Measurements from ENCODE around the gene TACC2.

TACC2 gene

DNA sequence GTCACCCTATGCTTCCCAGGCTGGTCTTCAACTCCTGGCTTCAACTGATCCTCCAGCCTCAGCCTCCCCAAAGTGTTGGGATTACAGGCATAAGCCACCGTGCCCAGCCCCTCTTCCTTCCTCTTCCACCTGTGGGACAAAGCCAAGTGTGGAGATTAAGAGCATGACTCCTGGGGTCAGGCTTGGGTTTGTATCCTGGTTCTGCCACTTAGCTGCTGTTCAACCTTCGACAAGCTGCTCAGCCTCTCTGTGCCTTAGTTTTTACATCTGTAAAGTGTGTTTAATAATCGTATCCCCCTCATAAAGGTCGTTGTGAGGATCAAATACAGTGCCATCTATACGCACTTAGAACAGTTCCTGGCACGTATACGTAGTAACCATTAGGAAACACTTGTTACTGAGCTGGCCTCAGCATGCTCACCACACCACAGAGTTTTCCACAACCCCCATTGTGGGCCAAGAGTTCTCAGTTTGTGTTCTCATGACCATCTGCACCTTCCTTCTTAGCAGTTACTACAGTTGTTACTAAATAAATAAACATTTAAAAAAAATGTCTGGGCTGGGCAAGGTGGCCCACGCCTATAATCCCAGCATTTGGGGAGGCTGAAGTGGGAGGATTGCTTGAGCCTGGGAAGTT lies 141.6 kb downstream of the TACC2 start:
- DNase-seq, result no peak

DNA sequence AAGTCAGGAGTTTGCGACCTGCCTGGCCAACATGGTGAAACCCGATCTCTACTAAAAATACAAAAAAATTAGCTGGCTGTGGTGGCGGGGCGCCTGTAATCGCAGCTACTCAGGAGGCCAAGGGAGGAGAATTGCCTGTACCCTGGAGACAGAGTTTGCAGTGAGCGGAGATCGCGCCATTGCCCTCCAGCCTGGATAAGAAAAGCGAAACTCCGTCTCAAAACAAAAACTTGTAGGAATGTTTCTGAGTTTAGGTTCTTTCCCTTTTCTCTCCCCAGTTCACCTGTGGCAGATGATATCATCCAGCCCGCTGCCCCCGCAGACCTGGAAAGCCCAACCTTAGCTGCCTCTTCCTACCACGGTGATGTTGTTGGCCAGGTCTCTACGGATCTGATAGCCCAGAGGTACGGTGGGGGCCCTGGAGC lies 143.4 kb downstream of the TACC2 start:
- DNase-seq, result no peak

DNA sequence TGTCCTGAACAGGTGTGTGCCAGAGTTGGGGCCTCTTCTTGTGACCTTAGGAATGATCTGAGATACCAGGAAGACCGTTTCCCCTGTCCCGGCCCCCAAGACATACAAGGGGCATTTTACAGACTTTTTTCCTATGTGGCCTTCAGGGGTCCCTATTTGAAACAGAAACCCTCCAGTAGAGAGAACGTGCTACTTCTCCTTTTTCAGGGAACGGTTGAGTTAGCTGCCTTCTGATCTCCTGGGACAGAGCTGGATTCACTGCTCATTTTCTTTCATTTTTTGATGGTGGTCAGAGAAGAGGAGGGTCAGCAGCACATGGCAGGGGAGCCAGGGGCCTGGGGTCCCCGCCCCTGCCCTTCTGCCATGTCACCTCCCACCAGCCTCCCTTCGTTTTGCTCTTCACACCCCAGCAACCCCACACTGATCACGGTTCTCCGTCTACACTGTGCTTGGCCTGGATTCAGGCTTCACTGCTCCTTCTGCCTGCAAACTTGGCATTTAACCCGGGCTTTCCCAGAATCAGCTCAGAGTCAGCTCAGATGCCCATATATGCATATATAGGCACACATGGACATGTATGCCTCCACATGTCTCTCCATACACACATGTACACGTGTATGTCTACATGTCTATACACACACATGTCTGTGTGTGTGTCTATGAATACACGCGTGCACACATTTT lies 144.1 kb downstream of the TACC2 start:
- no peak for DNase-seq

DNA sequence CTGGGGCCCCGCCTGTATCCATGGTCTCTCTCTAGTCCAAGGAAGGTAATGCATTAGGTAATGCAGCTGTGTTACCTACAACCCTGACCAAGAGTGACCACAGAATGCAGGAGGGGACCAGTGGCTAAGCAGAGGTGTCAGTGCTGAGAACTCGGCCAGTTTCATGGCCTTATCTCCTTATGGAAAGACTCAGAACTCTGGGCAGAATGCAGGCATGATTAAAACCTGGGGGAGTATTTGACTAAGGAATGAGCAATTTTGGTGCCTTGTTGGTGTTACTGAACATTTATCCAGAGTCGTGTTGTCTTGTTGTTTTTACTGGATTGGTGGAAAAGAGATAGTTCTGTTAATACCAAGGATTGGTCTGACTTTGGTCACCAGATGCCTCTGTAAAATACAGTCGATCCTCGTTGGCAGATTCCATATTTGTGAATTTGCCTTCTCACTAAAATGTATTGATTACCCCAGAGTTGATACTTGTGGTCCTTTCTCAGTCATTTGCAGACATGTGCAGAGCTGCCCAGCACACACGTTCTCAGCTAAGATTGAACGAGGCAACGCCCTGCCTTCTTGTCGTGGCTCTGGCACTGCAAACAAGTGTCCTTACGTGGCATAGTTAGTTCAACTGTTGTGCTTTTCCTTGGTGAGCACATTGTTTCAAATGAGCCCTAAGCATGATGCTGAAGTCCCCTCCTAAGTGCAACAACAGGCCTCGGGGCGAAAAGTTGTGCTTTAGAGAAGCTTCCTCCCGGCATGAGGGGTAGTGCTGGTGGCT lies 146.5 kb downstream of the TACC2 start:
- DNase-seq, result no peak

DNA sequence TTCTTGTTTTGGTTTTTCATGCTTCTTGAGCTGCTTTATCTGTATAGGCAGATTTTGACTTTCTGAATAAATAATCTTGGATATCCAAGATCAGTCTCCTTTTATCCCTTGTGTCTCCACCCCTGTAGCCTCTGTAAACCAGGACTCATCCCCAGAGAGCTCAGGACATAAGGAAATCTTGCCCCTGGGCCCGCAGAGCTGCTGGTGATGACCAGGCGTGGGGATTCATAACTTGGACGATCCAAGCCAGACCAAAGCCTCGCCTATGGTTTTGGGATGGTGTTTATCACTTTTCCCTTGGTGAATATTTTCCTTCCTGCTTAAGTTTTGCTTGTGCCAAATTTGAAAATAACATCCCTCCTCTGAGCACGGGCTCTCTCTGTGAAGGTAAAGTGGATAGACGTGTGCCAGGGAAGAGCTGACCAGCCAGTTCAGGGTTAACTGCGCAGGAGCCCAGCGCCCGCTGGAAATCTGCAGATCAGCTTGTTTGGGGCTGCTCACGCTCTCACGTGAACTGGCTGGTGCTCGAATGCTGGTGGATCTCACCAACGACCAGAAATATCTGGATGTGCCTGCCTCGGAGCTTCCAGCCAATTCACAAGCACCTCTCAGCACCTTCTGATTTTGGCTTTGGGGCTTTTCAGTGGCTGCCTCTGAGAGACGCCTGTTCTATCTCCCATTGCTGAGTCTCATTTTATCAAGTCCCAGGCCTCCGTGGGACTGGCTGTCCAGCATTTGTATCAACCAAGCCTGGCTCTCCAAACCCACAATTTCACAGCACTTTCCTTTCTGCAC lies 150.1 kb downstream of the TACC2 start:
- no peak for DNase-seq

DNA sequence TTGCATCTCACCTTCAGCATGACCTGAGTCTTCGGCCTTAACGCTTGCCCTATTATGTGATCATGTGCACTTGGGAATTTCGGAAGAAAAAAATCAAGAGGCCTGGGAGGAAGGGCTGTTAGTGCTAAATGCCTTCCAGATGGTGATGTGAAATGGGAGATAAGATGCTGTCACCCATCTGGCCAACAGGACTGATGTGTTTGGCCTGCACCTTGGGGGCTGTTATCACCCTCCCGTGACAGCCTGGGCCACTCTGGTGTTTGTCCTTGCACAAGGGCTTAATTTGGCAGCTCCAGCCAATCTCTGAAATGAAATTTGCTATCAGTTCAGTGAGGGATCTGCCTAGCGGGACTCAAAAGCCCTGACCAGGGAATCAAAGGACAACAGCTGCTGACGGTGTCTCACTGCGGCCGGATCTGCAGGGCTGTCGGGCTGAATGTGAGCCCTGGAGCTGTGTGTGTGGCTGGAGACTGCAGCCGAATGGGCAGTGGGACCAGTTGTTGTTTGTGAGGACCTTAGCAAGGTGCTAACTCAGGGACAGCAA lies 150.7 kb downstream of the TACC2 start:
- DNase-seq, result no peak

DNA sequence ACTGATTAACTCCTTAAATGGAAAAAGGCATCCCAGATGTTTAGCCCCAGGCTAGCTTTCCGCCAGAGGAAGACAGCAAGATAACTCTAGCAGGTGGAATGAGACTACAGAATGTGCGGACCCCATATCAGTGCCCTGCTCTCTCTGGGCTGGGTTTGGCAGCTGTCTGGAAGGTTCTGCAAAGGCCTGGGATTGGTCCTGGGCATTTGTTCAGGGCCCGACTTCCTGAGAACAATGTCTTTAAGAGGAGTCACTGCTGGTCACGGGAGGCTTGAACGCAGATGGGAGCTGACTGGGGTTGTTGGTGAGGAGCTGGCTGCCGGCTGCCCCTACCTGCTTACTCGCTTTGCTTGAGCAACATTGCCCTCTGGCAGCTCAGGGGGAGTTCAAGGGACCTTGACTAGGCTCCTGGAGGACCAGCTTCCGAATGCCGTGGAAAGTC lies 151.5 kb downstream of the TACC2 start:
- DNase-seq, result no peak

DNA sequence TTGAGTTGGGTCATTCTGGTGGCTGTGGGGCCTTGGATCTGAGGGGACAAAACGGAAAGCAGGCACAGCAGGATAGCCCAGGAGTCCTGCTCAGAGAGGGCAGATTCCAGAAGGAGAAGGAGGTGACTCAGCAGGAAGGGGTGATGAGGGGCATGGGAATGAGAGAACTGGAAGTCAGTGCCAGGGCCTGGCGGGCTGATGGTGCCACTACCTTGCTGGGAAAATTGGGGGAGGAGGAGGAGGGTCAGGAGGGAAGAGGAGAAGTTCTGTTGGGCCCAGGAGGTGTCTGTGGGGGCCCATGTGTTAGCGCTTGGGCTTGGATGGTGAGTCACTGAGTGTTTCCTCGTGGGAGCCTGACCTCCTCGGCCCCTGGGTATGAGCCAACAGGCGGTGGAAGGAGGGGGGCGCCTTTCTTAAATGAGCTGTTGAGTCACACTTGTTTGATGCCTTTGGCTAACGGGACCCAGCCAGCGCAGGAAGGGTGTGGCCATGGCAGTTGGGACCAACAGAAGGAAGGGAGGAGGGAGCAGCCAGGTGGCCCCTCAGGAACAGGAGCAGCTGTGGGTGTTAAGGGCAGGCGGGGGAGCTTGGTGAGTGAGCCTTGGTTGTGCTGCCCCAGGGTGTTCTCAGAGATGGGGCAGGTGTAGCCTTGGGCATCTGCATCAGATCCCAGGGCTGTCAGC lies 152.1 kb downstream of the TACC2 start:
- DNase-seq, result no peak

DNA sequence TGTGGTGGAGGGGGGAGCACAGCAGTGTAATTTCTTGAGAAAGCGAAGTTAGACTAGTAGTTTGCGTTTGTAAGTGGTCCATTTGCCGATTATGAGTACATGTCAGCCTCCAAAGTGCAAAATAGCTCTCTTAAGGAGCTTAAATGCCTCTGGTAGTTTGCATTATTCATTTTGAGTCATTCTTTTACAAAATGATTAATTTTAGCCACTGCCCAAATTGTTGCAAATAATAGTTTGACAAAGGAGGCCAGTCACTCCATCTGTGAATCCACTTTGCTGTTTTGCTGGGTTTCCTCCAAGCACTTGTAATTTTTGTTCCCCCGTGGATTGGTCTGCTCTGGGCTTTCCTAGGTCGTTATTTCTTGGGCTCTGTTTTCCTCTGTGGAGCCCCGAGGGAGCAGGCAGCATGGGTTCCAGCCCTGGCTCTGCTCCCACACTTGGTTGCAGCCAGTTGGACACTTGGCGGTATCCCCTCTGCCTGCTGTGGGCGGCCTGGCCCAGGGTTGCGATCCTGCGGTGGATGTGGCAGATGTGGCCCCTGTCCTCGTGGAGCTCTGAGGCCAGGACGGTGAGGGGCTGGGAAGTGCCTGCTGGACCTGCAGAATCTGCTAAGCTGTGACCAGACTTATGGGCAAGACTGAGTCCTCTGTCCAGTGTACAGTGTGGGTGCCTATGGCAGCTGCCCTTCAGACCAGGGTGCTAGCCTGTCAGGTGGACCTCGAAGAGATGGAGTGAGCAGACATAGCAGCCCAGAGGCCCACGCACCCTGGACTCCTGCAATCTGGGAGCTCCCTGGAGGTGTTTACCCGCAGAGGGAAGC lies 153.1 kb downstream of the TACC2 start:
- no peak for DNase-seq

DNA sequence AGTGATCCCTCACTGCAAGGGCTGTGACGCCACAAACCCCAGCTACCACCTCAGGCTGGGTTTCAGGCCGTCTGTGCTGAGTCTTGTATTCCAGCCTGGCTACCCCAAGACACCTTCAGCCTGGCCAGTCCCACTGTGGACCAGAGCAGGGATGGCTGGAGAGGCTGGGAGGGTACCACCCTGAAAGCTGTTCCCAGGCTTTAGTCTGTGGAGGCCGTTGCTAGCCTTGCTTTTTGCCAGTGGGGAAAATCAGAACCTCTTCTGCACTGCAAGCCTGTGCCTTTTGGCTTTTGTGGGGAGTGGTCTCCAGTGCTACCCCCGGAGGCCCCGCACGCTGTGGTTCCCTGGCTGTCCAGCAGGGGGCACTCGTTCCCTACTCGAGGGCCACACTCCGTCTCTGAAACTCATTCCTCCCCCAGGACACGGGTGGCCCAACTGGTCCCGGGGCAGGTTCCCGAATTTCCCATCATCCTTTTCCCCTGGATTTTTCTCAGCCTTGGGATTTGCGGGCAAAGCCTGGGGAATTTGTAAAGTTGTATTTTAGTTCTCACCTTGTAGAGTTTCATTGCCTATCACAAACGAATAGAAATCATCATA lies 153.8 kb downstream of the TACC2 start:
- DNase-seq, result peak; percentile 3

DNA sequence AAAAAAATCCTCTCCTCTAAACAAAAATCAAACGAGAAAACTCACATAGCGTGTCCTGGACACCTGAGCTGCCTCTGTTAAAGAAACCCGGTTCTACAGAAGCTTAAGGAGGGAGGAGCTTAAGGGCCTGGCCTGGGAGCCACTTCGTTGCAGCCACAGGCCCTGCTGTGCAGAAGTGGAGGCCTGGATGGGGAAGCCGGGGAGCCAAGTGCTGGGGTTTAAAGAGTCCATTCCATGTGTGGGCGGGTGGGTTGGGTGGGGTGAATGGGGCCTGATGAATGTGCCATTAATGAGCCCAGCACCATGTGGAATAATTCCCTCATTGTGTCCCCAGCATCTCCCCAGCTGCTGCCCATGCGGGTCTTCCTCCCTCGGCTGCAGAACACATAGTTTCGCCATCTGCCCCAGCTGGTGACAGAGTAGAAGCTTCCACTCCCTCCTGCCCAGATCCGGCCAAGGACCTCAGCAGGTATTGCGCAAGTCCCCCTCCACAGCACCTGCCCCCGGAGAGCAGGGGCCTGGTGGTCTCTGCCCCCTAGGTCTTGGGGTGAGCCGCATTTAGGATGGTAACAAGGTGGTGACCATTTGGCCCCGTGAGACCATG lies 154.4 kb downstream of the TACC2 start:
- DNase-seq, result no peak

DNA sequence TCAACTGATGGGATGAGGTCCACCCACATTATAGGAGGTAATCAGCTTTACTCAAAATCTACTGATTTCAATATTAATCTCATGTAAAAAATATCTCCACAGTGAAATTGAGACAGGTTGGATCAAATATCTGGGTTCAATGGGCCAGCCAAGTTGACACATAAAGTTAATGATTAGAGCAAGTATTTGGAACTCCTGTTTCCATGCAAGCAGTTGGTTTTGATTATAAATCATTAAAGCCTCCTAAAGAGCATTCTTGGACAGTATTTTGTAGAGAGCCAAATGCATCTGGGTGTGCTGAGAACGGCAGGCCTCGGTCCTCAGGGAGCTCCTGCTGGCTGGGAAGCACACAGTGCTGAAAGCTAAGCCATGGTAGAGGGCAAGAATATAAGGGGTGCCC lies 155.2 kb downstream of the TACC2 start:
- DNase-seq, result no peak

DNA sequence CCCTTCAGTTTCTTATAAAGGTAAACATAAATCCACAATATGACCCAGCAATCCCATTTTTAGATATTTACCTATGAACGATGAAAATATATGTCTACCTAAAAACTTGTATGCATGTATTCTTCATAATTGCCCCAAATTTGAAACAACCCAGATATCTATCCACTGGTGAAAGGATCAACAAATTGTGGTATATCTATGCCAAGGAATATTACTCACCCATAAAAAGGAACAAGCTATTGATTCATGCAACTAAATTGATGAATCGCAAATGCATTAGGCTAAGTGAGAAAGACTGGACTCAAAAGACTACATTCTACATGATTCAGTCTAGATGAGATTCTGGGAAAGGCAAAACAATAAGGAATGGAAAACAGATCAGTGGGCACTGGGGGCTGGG lies 156.2 kb downstream of the TACC2 start:
- DNase-seq, result no peak

DNA sequence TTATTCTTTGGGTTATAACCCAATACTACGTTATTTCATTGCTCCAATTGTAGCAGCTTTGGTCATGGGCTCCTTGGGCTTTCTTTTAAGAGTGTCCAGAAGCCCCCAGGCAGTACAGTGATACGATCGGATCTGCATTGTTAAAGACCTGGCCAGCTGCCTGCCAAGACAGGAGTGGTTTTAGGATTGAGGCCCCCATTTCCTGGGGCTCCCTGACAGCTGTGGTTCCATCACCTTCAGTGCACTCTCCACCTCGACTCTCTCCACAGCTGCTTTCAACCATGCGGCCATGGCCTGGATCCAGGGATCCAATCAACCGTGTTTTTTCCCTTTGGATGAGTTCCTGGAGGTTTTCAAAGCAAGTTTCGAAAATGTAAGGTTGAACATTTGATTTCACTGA lies 158.7 kb downstream of the TACC2 start:
- no peak for DNase-seq

DNA sequence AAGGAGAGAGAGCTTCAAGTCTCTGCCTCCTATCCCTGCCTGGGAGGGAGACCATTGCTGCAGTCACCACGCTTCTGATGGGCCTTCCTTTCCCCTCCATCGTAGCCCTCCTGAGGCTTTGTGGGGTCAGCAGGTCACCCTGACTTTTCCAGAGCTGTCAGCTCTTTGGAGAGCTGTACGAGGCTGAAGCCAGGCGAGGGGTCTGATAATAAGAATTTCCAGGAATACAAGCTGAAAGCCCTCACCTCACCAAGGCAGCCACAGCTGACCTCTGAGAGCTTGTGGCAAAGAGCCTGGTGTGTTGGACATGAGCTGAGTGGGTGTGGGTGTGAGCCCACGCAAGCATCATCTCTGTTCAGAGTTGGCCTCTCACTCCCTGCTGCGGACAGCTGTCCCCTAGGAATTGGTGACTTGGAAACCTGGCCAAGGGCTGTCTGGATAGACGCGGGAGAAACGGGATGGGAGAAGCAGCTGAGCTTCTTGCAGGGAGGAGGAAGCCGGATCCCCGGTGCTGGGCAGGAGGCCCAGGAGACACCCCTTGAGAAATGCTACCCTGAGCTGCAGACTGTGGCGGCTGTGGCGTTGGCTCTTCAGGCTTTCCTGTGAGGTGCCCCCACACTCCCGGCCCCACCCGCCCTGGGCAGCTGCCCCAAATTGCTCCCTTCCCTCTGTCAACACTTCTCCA lies 160.1 kb downstream of the TACC2 start:
- DNase-seq, result no peak

DNA sequence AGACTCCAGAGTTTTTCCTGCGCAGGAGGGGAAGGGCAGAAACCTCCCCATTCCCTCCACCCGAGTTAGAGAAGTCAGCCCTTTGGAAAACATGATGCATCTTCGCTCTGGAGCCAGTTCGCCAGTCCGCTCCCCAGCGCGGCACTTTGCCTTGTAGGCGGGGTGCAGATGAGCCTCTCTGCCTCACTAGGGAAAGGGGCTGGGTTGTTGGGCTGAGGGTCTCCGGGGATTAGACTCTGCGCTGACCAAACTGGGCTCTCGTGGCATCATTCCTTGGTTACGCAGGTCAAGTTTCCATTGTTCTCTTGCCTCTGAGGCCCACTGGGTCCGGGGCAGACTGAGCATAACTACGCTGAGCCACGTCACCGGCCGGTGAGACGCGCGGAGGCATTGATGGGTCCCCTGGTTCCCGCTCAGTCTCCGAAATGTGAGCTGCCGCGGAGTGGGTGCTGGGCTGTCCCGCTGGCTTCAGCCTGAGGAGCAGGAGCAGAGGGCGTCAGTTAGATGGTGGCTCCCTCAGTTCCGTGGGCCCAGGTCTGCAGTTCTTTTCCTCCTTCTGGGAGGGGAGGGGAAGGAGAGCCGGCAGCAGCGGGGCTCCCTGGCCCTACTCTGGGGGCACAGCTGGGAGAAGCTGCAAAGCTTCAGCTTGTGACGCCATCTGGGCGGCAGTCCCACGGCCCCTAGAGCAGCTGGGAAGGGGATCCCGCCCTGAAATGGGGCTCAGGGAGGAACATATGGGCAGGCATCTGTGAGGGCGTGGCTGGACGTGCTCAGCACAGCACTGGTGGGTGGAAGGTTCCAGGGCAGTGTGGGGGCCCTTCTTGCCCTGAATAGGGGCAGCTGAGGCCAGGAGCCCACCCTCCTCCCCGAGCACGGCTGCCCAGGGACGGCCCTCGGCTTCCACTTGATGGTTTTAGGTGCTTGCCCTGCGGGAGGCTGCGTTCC lies 160.9 kb downstream of the TACC2 start:
- DNase-seq, result no peak

DNA sequence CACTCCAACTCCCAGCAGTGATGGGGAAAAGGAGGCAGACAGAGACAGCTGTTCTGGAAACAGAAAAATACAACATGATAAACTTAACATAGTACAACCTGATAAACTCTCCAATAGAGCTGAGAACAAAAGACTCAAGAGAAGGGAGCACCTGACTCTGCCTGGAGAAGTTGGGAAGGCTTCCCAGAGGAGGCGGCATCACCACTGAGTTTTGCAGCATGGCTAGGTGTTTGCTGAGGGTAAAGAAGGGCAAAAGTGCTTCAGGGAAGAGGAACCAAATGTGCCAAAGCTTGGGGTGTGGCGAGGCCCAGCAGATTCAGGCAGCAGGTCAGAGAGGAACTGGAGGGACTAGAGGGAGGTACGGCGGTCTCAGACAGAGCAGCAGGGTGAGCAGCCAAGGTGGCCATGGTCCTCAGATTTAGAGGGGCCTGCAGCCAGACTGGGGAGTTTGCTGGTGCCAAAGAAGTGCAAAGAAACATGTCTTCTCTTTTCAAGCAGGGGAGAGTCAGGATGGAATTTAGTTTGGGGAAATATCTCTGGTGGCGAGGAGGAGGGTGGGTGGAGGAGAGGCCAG lies 162.2 kb downstream of the TACC2 start:
- no peak for DNase-seq

DNA sequence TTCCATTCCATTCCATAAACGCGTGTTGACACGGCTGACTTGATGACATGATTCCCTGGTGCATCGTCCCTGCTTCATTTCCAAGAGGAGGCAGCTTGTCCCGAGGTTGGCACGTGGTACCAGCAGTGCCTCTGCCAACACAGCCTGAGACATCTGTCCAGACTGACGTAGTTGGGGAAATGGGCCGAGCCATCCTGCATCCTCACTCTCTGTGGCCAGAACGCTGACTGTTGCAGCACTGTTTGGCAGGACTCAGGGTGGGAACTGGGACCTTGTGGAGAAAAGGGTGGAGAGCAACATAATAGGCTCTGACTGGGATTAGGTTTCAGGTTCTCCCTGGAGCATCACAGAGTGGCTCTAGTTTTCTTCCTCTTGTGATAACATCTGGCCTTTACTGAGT lies 163.6 kb downstream of the TACC2 start:
- no peak for DNase-seq

Measured in NCI-H748 treated with DMSO at 0.1 percent for 48 hours (cell line).